Measurements from ENCODE around the gene ARHGEF16.

GRCh38 chr1:3452866-3453175 lies 1.6 kb upstream of the ARHGEF16 start:
- TF ChIP-seq CTCF (IDR thresholded peaks at IDR 0.05) (no peak), EZH2 (IDR thresholded peaks at IDR 0.05; ENCODE audit: borderline replicate concordance, insufficient read depth, low read depth, low read length, poor library complexity, severe bottlenecking) (no peak)
